ENCODE results near the gene TP53INP2.

The TP53INP2 gene

DNA sequence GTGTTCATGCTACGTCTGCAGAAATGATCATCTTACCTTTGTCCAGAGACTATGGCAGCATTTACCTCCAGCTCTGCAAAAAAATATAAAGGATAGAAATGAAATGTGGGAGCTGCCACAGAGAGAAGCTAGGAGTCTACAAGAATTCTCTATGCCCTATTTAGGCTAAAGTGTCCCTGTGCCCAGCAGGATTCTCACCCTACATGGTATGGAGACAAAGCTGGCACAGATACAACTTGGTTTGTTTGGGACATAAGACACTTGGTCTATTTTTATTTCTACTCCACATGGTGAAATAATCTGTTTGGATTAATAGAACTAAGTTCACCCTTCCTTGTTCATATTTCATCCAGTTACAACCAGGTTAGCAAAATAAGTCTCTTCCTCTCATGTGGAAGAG, 28.4 kb downstream of the TP53INP2 start:
- ATAC-seq (ENCODE audit: insufficient read depth, low read depth) (no peak), DNase-seq (no peak)

DNA sequence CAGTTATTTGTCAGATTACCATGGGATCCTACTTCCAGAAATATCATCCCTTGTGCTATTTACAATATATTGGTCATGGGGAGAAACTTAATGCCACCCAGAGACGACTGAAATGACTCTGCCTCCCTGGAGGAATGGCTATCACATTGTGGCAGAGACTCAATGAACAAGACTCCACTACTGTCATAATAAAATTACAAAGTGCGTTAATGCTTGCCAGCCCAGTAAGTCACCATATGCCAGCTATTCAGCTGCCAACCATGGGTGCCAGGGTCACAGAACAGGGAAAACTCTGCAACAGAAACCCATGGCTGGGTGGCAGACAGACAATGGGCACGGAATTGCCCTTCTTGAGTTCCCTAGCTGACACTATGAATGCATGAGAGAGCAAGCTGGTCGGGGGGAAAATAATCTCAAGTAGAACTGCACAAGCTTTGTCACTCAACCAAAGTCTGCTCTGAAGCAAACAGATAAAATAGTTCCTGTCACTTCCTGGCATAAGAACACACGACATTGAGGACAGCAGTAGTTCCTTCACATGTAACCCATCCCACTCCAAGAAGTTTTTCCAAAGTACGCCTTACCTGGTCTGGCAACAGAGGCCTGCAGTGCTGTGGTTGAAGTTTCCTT, 32.1 kb downstream of the TP53INP2 start:
- TF ChIP-seq EZH2 (IDR thresholded peaks at IDR 0.05; ENCODE audit: borderline replicate concordance, low read depth, low read length, severe bottlenecking) = no peak
- TF ChIP-seq, protein P1, sequence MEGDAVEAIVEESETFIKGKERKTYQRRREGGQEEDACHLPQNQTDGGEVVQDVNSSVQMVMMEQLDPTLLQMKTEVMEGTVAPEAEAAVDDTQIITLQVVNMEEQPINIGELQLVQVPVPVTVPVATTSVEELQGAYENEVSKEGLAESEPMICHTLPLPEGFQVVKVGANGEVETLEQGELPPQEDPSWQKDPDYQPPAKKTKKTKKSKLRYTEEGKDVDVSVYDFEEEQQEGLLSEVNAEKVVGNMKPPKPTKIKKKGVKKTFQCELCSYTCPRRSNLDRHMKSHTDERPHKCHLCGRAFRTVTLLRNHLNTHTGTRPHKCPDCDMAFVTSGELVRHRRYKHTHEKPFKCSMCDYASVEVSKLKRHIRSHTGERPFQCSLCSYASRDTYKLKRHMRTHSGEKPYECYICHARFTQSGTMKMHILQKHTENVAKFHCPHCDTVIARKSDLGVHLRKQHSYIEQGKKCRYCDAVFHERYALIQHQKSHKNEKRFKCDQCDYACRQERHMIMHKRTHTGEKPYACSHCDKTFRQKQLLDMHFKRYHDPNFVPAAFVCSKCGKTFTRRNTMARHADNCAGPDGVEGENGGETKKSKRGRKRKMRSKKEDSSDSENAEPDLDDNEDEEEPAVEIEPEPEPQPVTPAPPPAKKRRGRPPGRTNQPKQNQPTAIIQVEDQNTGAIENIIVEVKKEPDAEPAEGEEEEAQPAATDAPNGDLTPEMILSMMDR (IDR thresholded peaks at IDR 0.05; ENCODE audit: borderline replicate concordance, extremely low read depth, low read length, poor library complexity, severe bottlenecking) = no peak
- H3K9me3 ChIP-seq (ENCODE audit: insufficient read depth, low read length, severe bottlenecking) = no peaks in the 10 kb centered on the region
- no peaks in the 10 kb centered on the region for H3K4me1 ChIP-seq (ENCODE audit: insufficient read depth, low read length)
- no peak overlapping the region for H2AFZ ChIP-seq (ENCODE audit: low read depth, low read length)
- no peak overlapping the region for H3K9ac ChIP-seq (ENCODE audit: low read depth, low read length)
- no peak overlapping the region for H3K4me3 ChIP-seq (ENCODE audit: low read depth in 1 of 2, low read length in 2 of 2)
- H3K36me3 ChIP-seq (ENCODE audit: insufficient read depth, low read length) = peaks cover 62% of the 10 kb centered on the region
- ATAC-seq (ENCODE audit: insufficient read depth, low read depth) (no peak), DNase-seq (no peak)
- H3K79me2 ChIP-seq (ENCODE audit: insufficient read depth, low read length) = no peaks in the 10 kb centered on the region
- H3K27me3 ChIP-seq (ENCODE audit: insufficient read depth, low read length, poor library complexity) = no peaks in the 10 kb centered on the region
- no peak overlapping the region for H3K27ac ChIP-seq (ENCODE audit: low read length)
- H3K4me2 ChIP-seq (ENCODE audit: insufficient read depth, low read length) = no peak overlapping the region
- H4K20me1 ChIP-seq (ENCODE audit: insufficient read depth, low read length) = no peaks in the 10 kb centered on the region

More for the DNA sequence above, 28.4 kb downstream of the TP53INP2 start:
- no peak overlapping the region for H3K4me3 ChIP-seq (ENCODE audit: low read depth in 1 of 2, low read length in 2 of 2)
- peaks cover 50% of the 10 kb centered on the region for H3K36me3 ChIP-seq (ENCODE audit: insufficient read depth, low read length)
- H3K9me3 ChIP-seq (ENCODE audit: insufficient read depth, low read length, severe bottlenecking) = no peaks in the 10 kb centered on the region
- no peaks in the 10 kb centered on the region for H3K27me3 ChIP-seq (ENCODE audit: insufficient read depth, low read length, poor library complexity)
- no peaks in the 10 kb centered on the region for H3K4me1 ChIP-seq (ENCODE audit: insufficient read depth, low read length)
- H3K79me2 ChIP-seq (ENCODE audit: insufficient read depth, low read length) = no peaks in the 10 kb centered on the region
- no peak overlapping the region for H3K9ac ChIP-seq (ENCODE audit: low read depth, low read length)
- TF ChIP-seq, protein P1 (IDR thresholded peaks at IDR 0.05; ENCODE audit: borderline replicate concordance, extremely low read depth, low read length, poor library complexity, severe bottlenecking) = no peak
- TF ChIP-seq EZH2 (IDR thresholded peaks at IDR 0.05; ENCODE audit: borderline replicate concordance, low read depth, low read length, severe bottlenecking) = no peak
- H4K20me1 ChIP-seq (ENCODE audit: insufficient read depth, low read length) = no peaks in the 10 kb centered on the region
- H3K27ac ChIP-seq (ENCODE audit: low read length) = no peak overlapping the region
- H2AFZ ChIP-seq (ENCODE audit: low read depth, low read length) = no peak overlapping the region
- no peak overlapping the region for H3K4me2 ChIP-seq (ENCODE audit: insufficient read depth, low read length)

DNA sequence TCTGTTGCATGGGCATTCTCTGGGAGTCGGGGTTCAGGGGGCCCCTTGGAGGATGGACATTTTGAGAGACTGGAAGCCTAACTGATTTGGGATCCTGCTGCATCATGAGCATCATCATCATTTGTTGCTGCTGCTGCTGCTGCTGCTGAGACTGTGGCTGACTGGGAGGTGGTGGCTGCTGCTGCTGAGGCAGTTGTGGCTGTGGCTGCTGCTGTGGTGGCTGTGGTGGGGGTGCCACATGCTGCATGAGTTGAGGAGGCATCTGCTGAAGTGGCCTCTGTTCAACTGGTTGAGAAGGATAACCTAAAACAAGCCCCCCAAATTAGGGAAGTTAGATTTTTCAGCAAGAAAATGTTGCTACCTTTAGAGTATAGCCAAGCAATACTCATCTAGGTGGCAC, 38.9 kb downstream of the TP53INP2 start:
- TF ChIP-seq, protein P1 (IDR thresholded peaks at IDR 0.05; ENCODE audit: borderline replicate concordance, extremely low read depth, low read length, poor library complexity, severe bottlenecking) = no peak
- no peak for TF ChIP-seq EZH2 (IDR thresholded peaks at IDR 0.05; ENCODE audit: borderline replicate concordance, low read depth, low read length, severe bottlenecking)
- Histone ChIP-seq H3K27me3 (ENCODE audit: insufficient read depth, low read length, poor library complexity) (no peaks in the 10 kb centered on the region), H3K9me3 (ENCODE audit: insufficient read depth, low read length, severe bottlenecking) (no peaks in the 10 kb centered on the region), H3K4me1 (ENCODE audit: insufficient read depth, low read length) (no peaks in the 10 kb centered on the region), H3K4me2 (ENCODE audit: insufficient read depth, low read length) (no peak overlapping the region), H3K27ac (ENCODE audit: low read length) (no peak overlapping the region), H3K36me3 (ENCODE audit: insufficient read depth, low read length) (peaks cover 94% of the 10 kb centered on the region), H3K9ac (ENCODE audit: low read depth, low read length) (no peak overlapping the region), H3K4me3 (ENCODE audit: low read depth in 1 of 2, low read length in 2 of 2) (no peak overlapping the region), H3K79me2 (ENCODE audit: insufficient read depth, low read length) (no peaks in the 10 kb centered on the region), H2AFZ (ENCODE audit: low read depth, low read length) (no peak overlapping the region), H4K20me1 (ENCODE audit: insufficient read depth, low read length) (no peaks in the 10 kb centered on the region)
- ATAC-seq (ENCODE audit: insufficient read depth, low read depth) (no peak), DNase-seq (peak; percentile 20)

Data from DND-41 (cell line).